Keratinocyte (primary cell): ENCODE results near the gene TTC3. TPM values are rescaled to one million over a fixed set of nuclear protein-coding genes. Genes with fewer than 3 reads are reported as not detected.

Experiments
- DNase-seq: peaks from one replicate; pipeline ENCODE4 v3.0.0-alpha.2; 2011; ENCODE audit warnings: low read depth, missing footprints, low spot score
- FAIRE-seq: peaks from 2 replicates; lab custom pipeline; 2011; peaks lifted over from hg19 to GRCh38; lab: Jason Lieb, UNC
- H2AFZ ChIP-seq: 2 replicates; pipeline ENCODE4 v1.6.0; 2012; ENCODE audit warnings: low read length, control low read depth, inconsistent platforms; ENCODE audit not compliant: control insufficient read depth
- H3K27ac ChIP-seq: 2 replicates; pipeline ENCODE4 v1.5.1; 2011; ENCODE audit warnings: low read length; ENCODE audit not compliant: control insufficient read depth, insufficient read depth
- H3K27me3 ChIP-seq: 3 replicates; pipeline ENCODE4 v1.6.0; 2011; ENCODE audit warnings: low read length; ENCODE audit not compliant: control insufficient read depth, insufficient read depth; ENCODE audit errors: extremely low read depth
- H3K36me3 ChIP-seq, 2 experiments: 2 replicates in 1 of 2; 3 replicates in 1 of 2; pipeline ENCODE4 v1.5.1; 2011; ENCODE audit warnings: low read length in 2 of 2, mild to moderate bottlenecking in 1 of 2; ENCODE audit not compliant: control insufficient read depth in 2 of 2, insufficient read depth in 2 of 2; ENCODE audit errors: extremely low read depth in 1 of 2
- H3K4me1 ChIP-seq: 3 replicates; pipeline ENCODE4 v1.5.1; 2011; ENCODE audit warnings: low read length; ENCODE audit not compliant: control insufficient read depth, insufficient read depth; ENCODE audit errors: extremely low read depth
- H3K4me2 ChIP-seq: 3 replicates; pipeline ENCODE4 v1.6.0; 2011; ENCODE audit warnings: low read depth, low read length; ENCODE audit not compliant: control insufficient read depth, insufficient read depth; ENCODE audit errors: extremely low read depth
- H3K4me3 ChIP-seq, 3 experiments: fragments of 200-600 bp in 1 of 3; sonication (generic) in 1 of 3; 2 replicates in 2 of 3; 3 replicates in 1 of 3; pipeline ENCODE4 v1.5.1; 2011 to 2016; ENCODE audit warnings: low read length in 3 of 3, mild to moderate bottlenecking in 3 of 3, control low read depth in 2 of 3, inconsistent platforms in 1 of 3, low read depth in 1 of 3, mixed read lengths in 1 of 3, mixed run types in 1 of 3, moderate library complexity in 1 of 3; ENCODE audit not compliant: control insufficient read depth in 2 of 3, insufficient read depth in 2 of 3; ENCODE audit errors: extremely low read depth in 1 of 3
- H3K79me2 ChIP-seq: 2 replicates; pipeline ENCODE4 v1.6.0; 2012; ENCODE audit warnings: low read length; ENCODE audit not compliant: control insufficient read depth, insufficient read depth
- H3K9ac ChIP-seq: 3 replicates; pipeline ENCODE4 v1.6.0; 2011; ENCODE audit warnings: low read length; ENCODE audit not compliant: control insufficient read depth, insufficient read depth; ENCODE audit errors: extremely low read depth
- H3K9me1 ChIP-seq: 3 replicates; pipeline ENCODE4 v1.6.0; 2011; ENCODE audit warnings: low read length; ENCODE audit not compliant: control insufficient read depth, insufficient read depth; ENCODE audit errors: extremely low read depth
- H3K9me3 ChIP-seq: 2 replicates; pipeline ENCODE4 v1.5.1; 2012; ENCODE audit warnings: low read depth, low read length; ENCODE audit not compliant: control insufficient read depth
- H4K20me1 ChIP-seq: 3 replicates; pipeline ENCODE4 v1.6.0; 2011; ENCODE audit warnings: low read length; ENCODE audit not compliant: control insufficient read depth, insufficient read depth; ENCODE audit errors: extremely low read depth
- CTCF ChIP-seq, 3 experiments: IDR thresholded peaks in 1 of 3; conservative IDR thresholded peaks in 1 of 3; optimal IDR thresholded peaks in 1 of 3; 2 replicates in 2 of 3; 3 replicates in 1 of 3; pipeline versions ENCODE3 to v1.5.1; 2011; ENCODE audit warnings: low read length in 3 of 3, mild to moderate bottlenecking in 3 of 3, moderate library complexity in 2 of 3, control low read depth in 1 of 3, inconsistent platforms in 1 of 3; ENCODE audit not compliant: insufficient read depth in 2 of 3; ENCODE audit errors: extremely low read depth in 1 of 3
- EZH2 ChIP-seq: IDR thresholded peaks from one replicate; pipeline ENCODE4 v1.6.1; 2012; ENCODE audit warnings: inconsistent platforms, mild to moderate bottlenecking, low read length, moderate library complexity
- dilution Hi-C: fragments of 300-500 bp; cut with MboI; formaldehyde crosslinking; loops from one replicate; pipeline ENCODE4 v1.7.0; 2020; ENCODE audit warnings: low sequenced_read_pairs; ENCODE audit not compliant: extremely low pct_ligation_motif_present
- polyA plus RNA-seq, 5 experiments: library from polyadenylated mRNA; depleted of rRNA in 3 of 5; stranded (reverse) in 3 of 5; stranded (forward) in 1 of 5; unstranded in 1 of 5; fragments of >200 nt; gene quantifications; 1 replicate in 1 of 5; 2 replicates in 3 of 5; 3 replicates in 1 of 5; pipeline versions ENCODE4 v1.2.1 to v1.2.3, GENCODE V29; 2011 to 2012; ENCODE audit warnings: missing spikeins in 2 of 5, low read depth in 1 of 5, low replicate concordance in 1 of 5

TTC3 gene
- polyA plus RNA-seq, 1 donor (not counting 4 experiments of a cell fraction or from before 2014, with no cell fraction given): 38.5 TPM

GRCh38 chr21:37088186-37088735, 15.2 kb downstream of the TTC3 start:
- DNase-seq (no peak), FAIRE-seq (no peak)
- TF ChIP-seq CTCF (optimal IDR thresholded peaks at IDR 0.05 in 1 of 3, IDR thresholded peaks at IDR 0.05 in 1 of 3, conservative IDR thresholded peaks at IDR 0.05 in 1 of 3; ENCODE audit: extremely low read depth in 1 of 3, insufficient read depth in 2 of 3, low read length in 3 of 3): no peak
- TF ChIP-seq EZH2: no peak
- peaks cover 2% of the 10 kb centered on the region in 2 experiments for H3K36me3 ChIP-seq
- no peak overlapping the region for H3K4me2 ChIP-seq
- no peaks in the 10 kb centered on the region for H3K9me1 ChIP-seq
- no peak overlapping the region for H3K4me3 ChIP-seq
- no peak overlapping the region for H2AFZ ChIP-seq
- H3K9ac ChIP-seq: no peak overlapping the region
- H4K20me1 ChIP-seq: no peaks in the 10 kb centered on the region
- no peaks in the 10 kb centered on the region for H3K27me3 ChIP-seq
- dilution Hi-C loops: no loop called here
- H3K27ac ChIP-seq: no peak overlapping the region
- peaks cover 34% of the 10 kb centered on the region for H3K79me2 ChIP-seq
- H3K4me1 ChIP-seq: no peaks in the 10 kb centered on the region
- no peaks in the 10 kb centered on the region for H3K9me3 ChIP-seq

DNA sequence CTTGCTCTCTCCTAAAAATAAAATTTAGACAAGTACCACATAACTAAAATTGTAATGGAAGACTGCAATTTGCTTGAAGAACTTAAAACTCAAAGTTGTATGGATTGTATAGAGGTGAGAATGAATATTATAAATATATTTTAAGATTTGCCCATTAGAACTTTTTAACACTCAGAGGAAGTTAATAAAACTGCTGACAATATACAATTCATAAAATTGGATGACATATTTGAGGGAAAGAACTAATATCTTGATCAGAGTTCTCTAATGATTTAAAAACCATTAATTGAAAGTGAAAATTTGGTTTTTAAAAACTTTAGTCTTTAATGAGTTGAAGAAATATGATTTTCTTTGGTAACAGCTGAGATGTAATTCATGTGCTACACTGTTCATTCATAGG, 20.9 kb downstream of the TTC3 start:
- dilution Hi-C loops: no loop called here
- Histone ChIP-seq H3K9ac (no peak overlapping the region), H2AFZ (no peak overlapping the region), H3K9me1 (no peaks in the 10 kb centered on the region), H3K79me2 (peaks cover 1% of the 10 kb centered on the region), H3K4me1 (no peaks in the 10 kb centered on the region), H4K20me1 (no peaks in the 10 kb centered on the region), H3K4me2 (no peak overlapping the region), H3K27me3 (no peaks in the 10 kb centered on the region), H3K4me3 (no peak overlapping the region), H3K36me3 (peaks cover 9 to 12% of the 10 kb centered on the region in 2 experiments), H3K27ac (no peak overlapping the region), H3K9me3 (no peaks in the 10 kb centered on the region)
- DNase-seq (no peak), FAIRE-seq (no peak)
- TF ChIP-seq EZH2 (no peak), CTCF (optimal IDR thresholded peaks at IDR 0.05 in 1 of 3, IDR thresholded peaks at IDR 0.05 in 1 of 3, conservative IDR thresholded peaks at IDR 0.05 in 1 of 3; ENCODE audit: extremely low read depth in 1 of 3, insufficient read depth in 2 of 3, low read length in 3 of 3) (no peak)
